Right kidney (tissue), 1 donor: ENCODE measurements around the gene TRAF6.

Experiments used
- DNase-seq: peaks from one replicate; pipeline ENCODE4 v3.0.0-alpha.2; 2016

The TRAF6 gene

GRCh38 chr11:36460220-36460619, 49.9 kb downstream of the TRAF6 start:
- DNase-seq = no peak

- DNase-seq = no peak
Measured at GRCh38 chr11:36459046-36459445, 51.0 kb downstream of the TRAF6 start.

DNA sequence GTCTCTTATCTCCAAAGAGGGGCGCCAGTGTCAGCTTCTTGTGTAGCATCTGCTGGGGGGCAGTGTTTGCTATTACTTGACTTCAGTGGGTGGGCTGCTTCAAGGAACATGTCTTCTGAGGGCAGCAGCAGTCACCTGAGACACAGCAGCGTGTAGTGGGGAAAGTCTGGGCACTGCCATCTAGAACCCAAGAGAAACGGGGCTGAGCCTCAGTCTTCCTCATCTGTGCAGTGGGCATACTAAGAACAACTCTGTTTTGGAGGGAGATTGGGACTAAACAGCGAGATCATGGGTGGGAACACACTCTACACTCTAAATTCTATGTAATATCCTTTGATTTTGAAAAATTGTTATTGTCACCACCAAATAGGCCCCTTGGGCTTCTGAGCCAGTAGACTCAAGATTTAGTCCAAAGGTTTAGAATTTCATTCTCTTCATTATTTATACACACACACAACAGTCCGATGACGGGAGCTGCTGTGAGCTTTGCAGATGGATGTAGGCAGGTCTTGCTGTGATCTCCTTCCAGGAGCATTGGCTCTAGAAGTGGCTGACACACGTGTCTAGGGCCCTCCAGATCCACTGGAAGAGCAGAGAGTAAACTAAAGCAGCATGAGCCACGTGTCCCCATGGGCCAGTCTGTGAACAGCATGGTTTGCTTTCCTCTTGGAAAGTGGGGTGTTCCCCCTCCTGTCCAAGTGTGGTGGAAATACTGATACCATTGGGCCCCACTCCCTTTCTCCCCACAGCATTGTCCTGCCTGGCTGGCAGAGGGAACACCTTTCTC, 51.8 kb downstream of the TRAF6 start:
- no peak for DNase-seq

DNA sequence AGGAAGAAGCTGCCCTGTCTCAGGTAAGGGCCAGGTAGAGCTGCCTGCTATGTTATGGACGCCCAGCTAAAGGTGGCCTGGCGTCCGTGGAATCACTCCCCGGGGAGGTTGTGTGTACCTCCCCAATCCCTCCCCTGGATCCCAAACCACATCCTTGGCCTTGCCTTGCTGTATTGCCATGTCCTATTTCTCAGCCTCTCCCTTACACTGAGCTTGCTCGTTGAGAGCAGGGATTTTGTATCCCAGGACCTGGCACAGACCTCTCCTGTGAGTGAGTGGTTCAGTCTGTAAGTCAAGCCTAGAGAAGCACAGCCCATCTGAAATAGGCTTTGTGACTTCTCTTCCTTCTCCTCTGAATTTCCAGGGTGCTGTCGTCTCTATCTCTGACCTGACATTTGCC, 53.9 kb downstream of the TRAF6 start:
- DNase-seq = no peak

DNA sequence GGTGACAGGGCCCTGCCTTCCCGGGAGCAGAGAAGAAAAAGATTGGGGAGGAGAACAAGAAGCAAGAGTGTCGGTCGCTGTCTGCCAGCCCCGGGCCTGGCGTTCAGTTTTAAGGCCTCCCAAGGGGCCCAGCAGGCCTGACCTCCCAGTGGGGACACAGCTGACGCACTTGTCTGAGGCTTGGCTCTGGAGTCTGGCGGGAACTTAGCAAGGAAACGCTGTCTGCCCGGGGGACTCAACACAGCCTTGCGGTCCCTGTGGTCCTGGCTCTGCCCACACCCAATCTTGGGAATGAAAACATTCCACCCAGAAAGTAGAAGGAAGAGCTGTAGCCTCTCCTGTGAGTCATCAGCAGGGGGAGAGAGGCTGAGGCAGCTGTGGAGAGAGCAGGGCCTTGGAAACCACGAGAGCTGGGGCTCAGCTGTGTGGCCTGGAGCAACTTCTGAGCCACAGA, 54.4 kb downstream of the TRAF6 start:
- no peak for DNase-seq

- no peak for DNase-seq
Measured at GRCh38 chr11:36454941-36455631, 55.0 kb downstream of the TRAF6 start.

GRCh38 chr11:36454551-36454940, 55.5 kb downstream of the TRAF6 start:
- no peak for DNase-seq

- no peak for DNase-seq
Measured at GRCh38 chr11:36453678-36454077, 56.4 kb downstream of the TRAF6 start.

GRCh38 chr11:36452961-36453360, 57.1 kb downstream of the TRAF6 start:
- no peak for DNase-seq

DNA sequence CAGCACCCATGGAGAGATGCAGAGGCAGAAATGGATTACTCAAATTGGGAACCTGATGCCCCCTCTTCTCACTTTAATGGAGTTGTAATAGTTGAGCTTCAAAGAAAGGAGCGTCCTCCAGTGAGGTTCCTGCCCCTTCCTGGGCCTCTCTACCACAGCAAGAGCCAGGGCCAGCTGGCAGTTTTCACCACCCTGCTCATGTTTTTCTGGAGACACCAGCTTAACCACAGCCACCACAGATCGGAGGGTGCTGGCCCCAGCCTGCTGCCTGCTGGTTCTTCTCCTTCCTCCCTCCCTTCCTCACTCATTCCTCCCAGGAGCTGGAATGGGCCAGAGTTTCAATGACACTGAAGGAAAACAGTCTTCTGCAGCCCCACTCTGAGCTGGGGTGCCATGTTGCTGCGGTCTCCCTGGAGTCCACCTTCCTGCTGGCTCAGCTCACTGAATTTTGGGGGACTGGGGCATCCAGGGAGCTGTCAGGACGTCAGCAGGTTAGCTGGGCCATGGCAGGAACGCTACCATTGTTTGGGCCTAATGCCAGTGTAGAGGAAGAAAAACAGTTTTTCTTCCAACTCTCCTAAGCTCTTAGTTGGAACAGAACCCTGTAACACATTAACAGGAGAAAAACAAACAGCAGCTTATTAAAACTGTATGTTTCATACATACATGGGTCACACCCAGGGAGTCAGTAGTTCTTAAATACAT, 57.7 kb downstream of the TRAF6 start:
- no peak for DNase-seq

- no peak for DNase-seq
Measured at GRCh38 chr11:36451681-36452080, 58.4 kb downstream of the TRAF6 start.

DNA sequence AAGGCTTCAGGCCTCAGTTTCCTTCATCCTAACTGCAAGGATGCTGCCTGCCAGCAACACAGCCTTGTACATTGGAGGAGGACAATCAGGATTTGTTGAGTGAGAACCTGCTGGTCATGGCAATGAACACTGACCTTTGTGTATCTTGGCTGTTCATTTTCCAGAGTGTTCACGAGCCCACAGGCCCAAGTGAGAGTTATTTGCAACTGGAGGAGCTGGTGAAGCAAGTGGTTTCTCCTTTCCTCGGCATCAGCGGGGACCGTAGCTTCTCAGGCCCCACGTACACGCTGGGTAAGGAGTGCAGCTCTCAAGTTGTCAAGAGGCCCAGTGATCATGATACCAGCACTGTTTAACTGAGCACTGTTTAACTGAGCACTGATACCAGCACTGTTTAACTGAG, 59.0 kb downstream of the TRAF6 start:
- DNase-seq = no peak

GRCh38 chr11:36450110-36450572, 59.9 kb downstream of the TRAF6 start:
- DNase-seq = no peak

DNA sequence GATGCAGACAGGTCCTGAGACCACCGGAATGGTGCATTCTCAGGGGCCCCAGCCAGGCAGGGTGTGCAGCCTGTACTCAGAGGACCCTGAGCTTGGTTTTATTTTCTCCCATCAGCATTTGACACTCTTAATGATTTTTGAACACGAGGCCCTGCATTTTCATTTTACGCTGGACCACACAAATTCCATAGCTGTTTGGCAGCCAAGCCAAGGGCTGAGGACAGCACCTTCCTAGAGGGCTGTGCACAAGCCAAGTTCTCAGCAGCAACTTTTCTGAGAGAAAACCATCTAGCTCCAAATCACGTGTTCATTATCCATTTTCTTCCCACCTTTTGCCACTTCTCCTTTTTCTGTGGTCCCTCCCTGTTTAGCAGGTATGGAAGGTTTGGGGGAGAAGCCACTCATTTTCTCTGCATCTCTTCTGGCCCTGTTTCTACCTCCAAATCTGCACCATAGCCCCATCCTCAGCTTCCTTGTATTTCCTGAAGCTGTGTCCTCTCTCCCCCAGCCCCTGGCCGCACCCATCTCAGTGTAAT, 60.4 kb downstream of the TRAF6 start:
- no peak for DNase-seq

GRCh38 chr11:36447947-36448346, 62.1 kb downstream of the TRAF6 start:
- no peak for DNase-seq

- DNase-seq = no peak
Measured at GRCh38 chr11:36447514-36447913, 62.6 kb downstream of the TRAF6 start.

- DNase-seq = no peak
Measured at GRCh38 chr11:36446135-36446534, 63.9 kb downstream of the TRAF6 start.

GRCh38 chr11:36443661-36444060, 66.4 kb downstream of the TRAF6 start:
- no peak for DNase-seq

DNA sequence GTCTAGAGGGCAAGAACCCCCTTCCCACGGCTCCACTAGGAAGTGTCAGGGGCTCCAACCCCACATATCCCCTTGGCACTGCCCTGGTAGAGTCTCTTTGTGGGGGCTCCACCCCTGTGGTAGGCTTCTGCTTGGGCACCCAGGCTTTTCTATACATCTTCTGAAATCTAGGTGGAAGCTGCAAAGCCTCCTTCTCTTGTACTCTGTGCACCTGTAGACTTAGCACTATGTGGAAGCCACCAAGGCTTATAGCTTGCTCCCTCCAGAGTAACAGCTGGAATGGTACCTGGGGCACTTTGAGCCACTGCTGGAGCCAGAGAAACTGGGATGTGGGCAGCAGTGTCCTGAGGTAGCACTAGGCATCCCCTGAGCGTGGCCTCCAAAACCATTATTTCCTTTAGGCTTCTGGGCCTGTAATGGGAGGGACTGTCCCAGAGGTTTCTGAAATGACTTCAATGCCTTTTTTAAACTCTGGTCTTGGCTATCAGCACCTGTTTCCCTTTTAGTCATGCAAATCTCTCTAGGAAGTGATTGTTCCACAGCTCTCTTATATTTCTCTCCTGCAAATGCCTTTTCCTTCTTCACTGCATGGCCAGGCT, 68.4 kb downstream of the TRAF6 start:
- no peak for DNase-seq

DNA sequence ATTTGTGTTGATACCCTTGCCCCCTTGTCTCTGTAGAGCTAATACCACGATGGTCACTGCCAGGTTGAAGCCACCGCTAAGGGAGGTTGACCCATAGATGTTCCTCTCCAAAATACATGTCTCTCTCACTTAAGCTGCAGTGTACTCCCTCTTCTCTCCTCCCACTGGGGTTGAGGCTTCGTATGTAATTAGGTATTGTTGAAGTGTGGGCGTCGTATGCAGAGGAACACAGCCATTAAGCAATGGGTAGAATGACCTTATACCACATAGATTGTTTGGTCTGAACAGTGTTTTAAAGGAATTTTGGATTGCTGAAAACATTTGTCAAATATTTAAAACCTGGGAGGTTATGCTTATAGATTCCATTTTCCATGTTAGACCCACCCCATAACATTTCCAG, 71.9 kb downstream of the TRAF6 start:
- no peak for DNase-seq

DNA sequence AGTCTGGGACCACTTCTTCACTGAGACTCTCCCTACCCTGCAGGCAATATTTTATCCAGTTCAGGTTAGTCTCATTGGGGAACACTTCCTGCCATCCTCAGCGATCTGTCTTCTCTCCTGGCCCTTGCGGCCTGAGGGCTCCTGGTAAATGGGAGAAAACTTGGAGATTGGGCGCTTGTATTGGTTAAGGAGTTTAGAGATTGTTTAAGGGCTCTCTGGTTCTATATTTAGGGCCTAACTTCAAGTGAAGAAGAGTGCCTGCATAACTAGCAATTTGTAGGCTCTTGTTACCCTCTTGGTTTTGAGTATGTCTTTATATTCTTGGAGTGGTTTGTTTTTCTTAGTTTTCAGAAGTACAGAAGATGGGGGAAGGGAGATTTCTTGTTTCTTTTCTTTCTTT, 72.7 kb downstream of the TRAF6 start:
- DNase-seq = no peak
